Hepatocyte (in vitro differentiated cells): Measurements from ENCODE around the gene UBTD1.

Experiments
- EZH2phosphoT487 ChIP-seq: fragments of 200-600 bp; sonication (generic); IDR thresholded peaks from one replicate; pipeline ENCODE4 v1.6.1; 2018; ENCODE audit warnings: antibody characterized with exemption, mild to moderate bottlenecking, low read depth, moderate library complexity; ENCODE audit not compliant: unreplicated experiment, severe bottlenecking
- TF ChIP-seq, protein P1 (sequence below): fragments of 200-600 bp; sonication (generic); IDR thresholded peaks from 2 replicates; pipeline ENCODE4 v1.5.1; 2016; ENCODE audit warnings: antibody characterized with exemption, mild to moderate bottlenecking; ENCODE audit not compliant: poor library complexity

DNA sequence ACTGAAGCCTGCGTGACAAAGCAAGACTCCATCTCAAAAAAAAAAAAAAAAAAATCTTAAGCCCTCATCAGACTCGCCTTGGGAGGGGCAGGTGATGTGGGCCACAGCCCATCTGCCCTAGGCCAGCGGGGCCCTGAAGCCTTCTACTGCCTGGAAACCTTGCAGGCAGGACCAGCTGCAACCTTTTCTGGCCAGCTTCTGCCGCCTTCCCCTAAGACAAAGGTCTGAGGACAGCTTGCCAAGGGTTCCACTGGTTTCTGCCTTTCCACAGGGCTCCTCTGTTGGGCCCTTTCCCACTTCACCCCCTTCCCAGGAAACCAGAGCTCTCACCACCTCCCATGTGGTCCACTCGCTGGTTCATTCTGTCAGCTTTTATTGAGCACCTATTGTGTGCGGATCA is 35.2 kb downstream of the UBTD1 start:
- TF ChIP-seq, protein P1, sequence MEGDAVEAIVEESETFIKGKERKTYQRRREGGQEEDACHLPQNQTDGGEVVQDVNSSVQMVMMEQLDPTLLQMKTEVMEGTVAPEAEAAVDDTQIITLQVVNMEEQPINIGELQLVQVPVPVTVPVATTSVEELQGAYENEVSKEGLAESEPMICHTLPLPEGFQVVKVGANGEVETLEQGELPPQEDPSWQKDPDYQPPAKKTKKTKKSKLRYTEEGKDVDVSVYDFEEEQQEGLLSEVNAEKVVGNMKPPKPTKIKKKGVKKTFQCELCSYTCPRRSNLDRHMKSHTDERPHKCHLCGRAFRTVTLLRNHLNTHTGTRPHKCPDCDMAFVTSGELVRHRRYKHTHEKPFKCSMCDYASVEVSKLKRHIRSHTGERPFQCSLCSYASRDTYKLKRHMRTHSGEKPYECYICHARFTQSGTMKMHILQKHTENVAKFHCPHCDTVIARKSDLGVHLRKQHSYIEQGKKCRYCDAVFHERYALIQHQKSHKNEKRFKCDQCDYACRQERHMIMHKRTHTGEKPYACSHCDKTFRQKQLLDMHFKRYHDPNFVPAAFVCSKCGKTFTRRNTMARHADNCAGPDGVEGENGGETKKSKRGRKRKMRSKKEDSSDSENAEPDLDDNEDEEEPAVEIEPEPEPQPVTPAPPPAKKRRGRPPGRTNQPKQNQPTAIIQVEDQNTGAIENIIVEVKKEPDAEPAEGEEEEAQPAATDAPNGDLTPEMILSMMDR: no peak
- TF ChIP-seq EZH2phosphoT487: no peak
